Adipocyte (in vitro differentiated cells): ENCODE measurements around the gene PET117.
"Not testable (repeated sequence)": the region's sequence is repeated elsewhere in the genome, so short reads cannot be mapped to it uniquely, and the experiment has no call there.

ENCODE experiments used
- DNase-seq: peaks from one replicate; pipeline ENCODE4 v3.0.0-alpha.2; 2015; ENCODE audit warnings: low read depth
- H3K27me3 ChIP-seq: replicated peaks from 2 replicates; pipeline ENCODE4 v1.7.0; 2013; ENCODE audit warnings: mild to moderate bottlenecking, low read length, moderate library complexity; ENCODE audit not compliant: control insufficient read depth, insufficient read depth
- H3K36me3 ChIP-seq: 2 replicates; pipeline ENCODE4 v1.7.0; 2013; ENCODE audit warnings: low read length, mild to moderate bottlenecking, moderate library complexity; ENCODE audit not compliant: control insufficient read depth, insufficient read depth, severe bottlenecking
- H3K4me1 ChIP-seq: 2 replicates; pipeline ENCODE4 v1.7.0; 2013; ENCODE audit warnings: mild to moderate bottlenecking, low read length, moderate library complexity; ENCODE audit not compliant: control insufficient read depth, insufficient read depth
- H3K4me3 ChIP-seq: 2 replicates; pipeline ENCODE4 v1.7.0; 2013; ENCODE audit warnings: mild to moderate bottlenecking, low read length, moderate library complexity
- H3K9ac ChIP-seq: 2 replicates; pipeline ENCODE4 v1.7.0; 2013; ENCODE audit warnings: mild to moderate bottlenecking, low read length, moderate library complexity
- H3K9me3 ChIP-seq: 2 replicates; pipeline ENCODE4 v1.7.0; 2013; ENCODE audit warnings: mild to moderate bottlenecking, low read length, moderate library complexity; ENCODE audit not compliant: control insufficient read depth

Gene PET117

DNA sequence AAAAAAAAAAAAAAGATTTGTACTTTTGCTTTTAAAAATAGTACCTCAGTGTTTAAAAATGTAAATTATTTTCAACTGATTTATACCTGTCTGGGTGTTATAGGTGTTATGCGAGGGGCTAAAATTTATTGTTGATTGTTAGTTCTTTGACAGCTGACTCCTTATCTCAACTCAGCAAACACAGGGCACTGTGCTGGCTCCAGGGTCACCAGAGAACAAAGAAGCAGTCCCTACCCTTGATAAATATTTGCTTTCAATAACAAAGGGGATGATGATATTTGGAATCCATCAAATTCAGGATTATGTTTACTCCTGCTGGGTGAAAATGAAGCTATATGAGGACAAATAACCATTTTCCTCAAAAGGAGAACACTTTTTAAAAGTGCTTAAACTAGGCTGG, 34.2 kb upstream of the PET117 start:
- no peaks in the 10 kb centered on the region for H3K36me3 ChIP-seq
- DNase-seq = no peak
- no peaks in the 10 kb centered on the region for H3K9me3 ChIP-seq
- H3K4me1 ChIP-seq = no peaks in the 10 kb centered on the region
- no peak overlapping the region for H3K4me3 ChIP-seq
- peaks cover 10% of the 10 kb centered on the region for H3K27me3 ChIP-seq
- no peak overlapping the region for H3K9ac ChIP-seq

DNA sequence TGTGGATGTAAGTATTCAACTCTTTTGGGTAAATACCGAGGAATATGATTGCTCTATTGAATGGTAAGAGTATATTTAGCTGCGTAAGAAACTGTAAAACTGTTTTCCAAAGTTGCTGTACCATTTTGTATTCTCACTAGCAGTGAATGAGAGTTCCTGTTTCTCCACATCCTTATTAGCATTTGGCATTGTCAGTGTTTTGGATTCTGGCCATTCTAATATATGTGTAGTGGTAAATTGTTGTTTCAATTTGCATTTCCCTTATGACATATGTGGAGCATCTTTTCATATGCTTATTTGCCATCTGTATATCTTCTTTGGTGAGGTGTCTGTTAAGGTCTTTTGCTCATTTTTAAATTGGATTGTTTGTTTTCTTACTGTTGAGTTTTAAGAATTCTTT, 29.3 kb upstream of the PET117 start:
- H3K36me3 ChIP-seq = no peaks in the 10 kb centered on the region
- no peak overlapping the region for H3K4me3 ChIP-seq
- no peaks in the 10 kb centered on the region for H3K9me3 ChIP-seq
- DNase-seq = no peak
- H3K27me3 ChIP-seq = no peaks in the 10 kb centered on the region
- no peaks in the 10 kb centered on the region for H3K4me1 ChIP-seq
- no peak overlapping the region for H3K9ac ChIP-seq

DNA sequence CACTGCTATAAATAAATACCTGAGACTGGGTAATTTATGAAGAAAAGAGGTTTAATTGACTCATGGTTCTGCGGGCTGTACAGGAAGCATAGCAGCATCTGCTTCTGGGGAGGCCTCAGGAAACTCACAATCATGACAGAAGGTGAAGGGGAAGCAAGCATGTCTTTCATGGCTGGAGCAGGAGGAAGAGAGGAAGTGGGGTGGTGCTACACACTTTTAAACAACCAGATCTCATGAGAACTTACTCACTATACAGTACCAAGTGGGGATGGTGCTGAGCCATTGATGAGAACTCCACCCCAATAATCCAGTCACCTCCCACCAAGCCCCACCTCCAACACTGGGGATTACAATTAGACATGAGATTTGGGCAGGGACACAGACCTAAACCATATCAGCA, 9.1 kb upstream of the PET117 start:
- H3K9ac ChIP-seq, H3K4me1 ChIP-seq, H3K36me3 ChIP-seq, H3K9me3 ChIP-seq, H3K4me3 ChIP-seq, H3K27me3 ChIP-seq, DNase-seq: not testable (repeated sequence)

DNA sequence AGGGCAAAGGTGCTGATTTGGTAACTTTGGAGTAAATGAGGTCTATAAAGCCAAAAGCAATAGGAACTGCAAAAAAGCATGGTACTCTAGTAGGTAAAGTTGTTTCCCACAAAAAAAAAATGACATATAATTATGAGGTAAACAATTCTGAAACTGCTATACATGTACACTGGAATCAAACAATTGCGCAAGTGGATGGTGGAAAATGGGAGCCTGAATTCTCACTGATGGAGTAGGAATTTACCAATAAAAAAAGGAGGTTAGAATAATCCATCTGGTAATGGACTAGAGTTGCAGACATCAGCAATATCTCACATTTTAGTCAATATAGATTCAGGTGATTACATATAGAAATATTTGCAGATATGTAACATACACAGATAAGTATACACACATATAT, 5.0 kb upstream of the PET117 start:
- Histone ChIP-seq H3K4me1 (no peaks in the 10 kb centered on the region), H3K27me3 (peaks cover 4% of the 10 kb centered on the region), H3K9me3 (no peaks in the 10 kb centered on the region), H3K9ac (no peak overlapping the region), H3K36me3 (no peaks in the 10 kb centered on the region), H3K4me3 (no peak overlapping the region)
- no peak for DNase-seq

DNA sequence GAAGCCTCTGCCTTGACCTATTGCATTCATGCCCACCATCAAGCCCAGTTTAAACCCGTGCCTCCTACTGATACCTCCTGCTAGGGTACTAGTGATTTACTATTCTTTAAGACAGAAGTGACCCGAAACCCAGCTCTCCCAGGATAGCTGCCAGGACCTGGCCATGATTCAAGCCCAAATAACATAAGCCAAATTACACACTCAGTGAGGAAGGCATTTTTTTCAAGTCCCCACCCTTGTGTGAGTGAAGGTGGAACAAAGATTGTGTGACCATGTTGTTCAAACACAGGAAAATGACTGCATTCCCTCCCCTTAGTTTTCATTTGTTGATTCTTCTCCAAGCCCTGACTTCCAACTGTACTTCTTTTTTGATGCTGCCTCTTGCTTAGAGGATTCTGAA, 3.7 kb upstream of the PET117 start:
- DNase-seq = no peak
- no peak overlapping the region for H3K9ac ChIP-seq
- no peak overlapping the region for H3K4me3 ChIP-seq
- H3K9me3 ChIP-seq = no peaks in the 10 kb centered on the region
- no peaks in the 10 kb centered on the region for H3K36me3 ChIP-seq
- H3K4me1 ChIP-seq = peaks cover 5% of the 10 kb centered on the region
- no peaks in the 10 kb centered on the region for H3K27me3 ChIP-seq

DNA sequence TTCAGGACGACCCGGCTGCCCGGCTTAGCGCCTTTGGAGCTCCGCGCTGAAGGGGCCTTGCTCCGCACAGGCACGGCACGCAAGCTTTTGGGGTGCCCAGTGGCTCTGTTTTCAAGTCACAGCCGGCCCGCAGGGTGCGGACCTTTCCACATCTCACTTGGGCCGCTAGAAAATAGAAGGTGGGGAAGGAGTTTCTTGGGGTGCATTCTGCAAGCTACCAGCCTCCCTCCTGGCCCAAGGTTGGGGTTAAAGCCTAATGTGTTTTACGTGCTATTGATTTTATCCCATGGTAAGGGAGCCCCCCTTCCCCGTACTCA, 561 bp downstream of the PET117 start:
- no peaks in the 10 kb centered on the region for H3K27me3 ChIP-seq
- no peak for DNase-seq
- H3K36me3 ChIP-seq = peaks cover 14% of the 10 kb centered on the region
- H3K4me1 ChIP-seq = peaks cover 17% of the 10 kb centered on the region
- no peaks in the 10 kb centered on the region for H3K9me3 ChIP-seq
- H3K4me3 ChIP-seq = peak overlapping the region; percentile 99
- peak overlapping the region; percentile 98 for H3K9ac ChIP-seq

DNA sequence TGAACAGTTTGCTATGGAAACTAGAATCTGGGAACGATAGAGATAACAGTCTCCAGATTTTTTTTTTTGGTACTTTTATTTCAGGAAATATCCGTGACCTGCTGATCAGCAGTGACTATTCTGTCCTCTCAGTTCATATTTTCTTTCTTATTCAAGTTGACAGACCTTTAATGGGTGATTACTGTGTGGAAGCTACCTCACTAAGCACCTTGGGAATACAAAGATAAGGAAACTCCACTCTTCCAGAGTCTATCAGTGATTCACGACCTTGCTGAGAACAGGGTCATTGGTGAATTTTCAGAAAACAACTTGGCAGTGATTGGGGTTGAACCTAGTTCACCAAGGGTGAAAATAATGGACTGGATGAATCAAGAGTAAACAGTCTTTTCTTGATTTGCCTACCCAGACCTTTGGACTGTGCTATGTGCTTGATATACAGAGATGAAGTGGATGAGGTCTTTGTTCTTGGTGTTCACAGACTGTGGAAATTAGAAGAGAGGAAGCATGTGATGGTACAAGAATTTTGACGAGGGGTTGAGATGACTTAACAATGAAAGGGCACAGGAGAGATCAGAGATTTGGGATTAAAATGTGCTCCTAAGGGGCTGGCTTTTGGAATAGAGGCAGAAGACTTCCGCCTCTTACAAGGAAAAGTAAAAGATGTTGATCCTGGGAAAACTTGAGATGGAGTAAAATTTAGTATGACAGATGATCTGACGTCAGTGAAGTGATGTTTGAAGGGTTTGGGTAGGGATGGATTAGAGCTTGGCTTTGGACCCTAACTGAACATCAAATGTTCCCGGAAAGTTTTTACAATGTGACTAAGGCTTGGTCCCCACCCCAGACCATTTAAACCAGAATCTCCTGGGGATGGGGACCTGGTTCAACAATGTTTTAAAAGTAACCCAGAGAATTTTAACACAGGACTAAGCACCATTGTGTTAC, 1.2 kb downstream of the PET117 start:
- Histone ChIP-seq H3K9ac (peak overlapping the region; percentile 98), H3K27me3 (no peaks in the 10 kb centered on the region), H3K4me1 (peaks cover 17% of the 10 kb centered on the region), H3K36me3 (peaks cover 14% of the 10 kb centered on the region), H3K9me3 (no peaks in the 10 kb centered on the region), H3K4me3 (peak overlapping the region; percentile 99)
- DNase-seq = peak; percentile 3

DNA sequence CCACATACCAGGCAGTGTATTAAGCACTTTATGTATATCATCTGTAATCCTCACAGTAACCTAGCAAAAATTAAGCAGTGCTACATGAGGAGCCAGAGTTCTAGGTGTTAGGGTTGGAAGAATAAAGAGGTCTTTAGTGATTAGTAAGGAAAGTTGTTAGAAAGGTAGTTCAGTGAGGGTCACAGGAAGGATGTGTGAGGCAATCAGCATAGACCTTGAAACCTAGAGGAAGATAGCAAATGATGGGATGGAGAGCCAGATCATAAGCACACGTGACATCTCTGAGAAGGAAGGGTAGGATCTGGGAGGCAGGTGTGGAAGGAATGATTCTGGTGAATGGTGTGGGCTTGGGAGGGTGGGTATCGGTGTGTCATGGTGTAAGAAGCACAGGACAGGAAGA, 2.2 kb downstream of the PET117 start:
- Histone ChIP-seq H3K4me1 (peaks cover 17% of the 10 kb centered on the region), H3K9me3 (no peaks in the 10 kb centered on the region), H3K27me3 (no peaks in the 10 kb centered on the region), H3K4me3 (no peak overlapping the region), H3K9ac (no peak overlapping the region), H3K36me3 (peaks cover 19% of the 10 kb centered on the region)
- no peak for DNase-seq

DNA sequence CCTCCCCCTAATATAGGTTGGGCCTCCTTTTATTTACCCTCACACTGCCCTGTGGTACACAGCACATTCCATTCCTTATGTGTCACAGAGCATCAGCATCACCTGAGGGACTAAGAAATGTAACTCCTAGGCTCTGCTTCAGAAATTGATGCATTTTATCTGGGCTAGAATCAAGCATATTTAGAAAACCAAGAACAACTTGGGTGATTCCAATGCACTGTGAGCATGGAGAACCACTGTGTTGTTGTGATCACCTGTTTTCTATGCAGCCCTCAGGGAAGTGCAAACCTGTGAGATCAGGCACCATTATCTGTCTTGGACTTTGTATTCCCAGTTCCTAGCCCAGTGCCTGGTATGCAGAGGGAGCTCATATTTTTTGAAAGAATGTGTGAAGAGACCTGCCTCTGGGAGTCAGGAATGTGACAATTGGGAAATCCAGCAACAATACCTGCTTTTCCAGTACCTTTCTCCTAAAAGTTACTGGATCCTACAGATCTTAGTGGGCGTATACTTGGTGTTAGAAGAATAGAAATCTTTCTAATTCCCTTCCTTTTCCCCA, 7.0 kb downstream of the PET117 start:
- Histone ChIP-seq H3K36me3 (peaks cover 34% of the 10 kb centered on the region), H3K9ac (no peak overlapping the region), H3K9me3 (no peaks in the 10 kb centered on the region), H3K27me3 (no peaks in the 10 kb centered on the region), H3K4me1 (peaks cover 5% of the 10 kb centered on the region), H3K4me3 (no peak overlapping the region)
- no peak for DNase-seq

DNA sequence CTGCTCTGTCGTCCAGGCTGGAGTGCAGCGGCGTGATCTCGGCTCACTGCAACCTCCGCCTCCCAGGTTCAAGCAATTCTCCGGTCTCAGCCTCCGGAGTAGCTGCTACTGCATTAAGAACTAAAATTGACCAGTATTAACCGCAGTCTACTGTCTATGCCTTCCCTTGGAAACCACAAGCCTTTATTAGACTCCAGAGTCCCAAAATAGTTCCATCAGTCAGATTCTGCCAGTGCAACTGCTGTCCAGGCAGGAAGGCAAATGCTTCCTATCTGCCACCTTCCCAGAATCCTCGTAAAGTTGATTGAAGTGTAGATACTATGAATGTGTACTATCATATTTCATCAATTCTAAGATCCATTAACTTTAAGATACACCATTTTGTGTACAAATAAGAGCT, 16.7 kb downstream of the PET117 start:
- Histone ChIP-seq H3K4me3 (no peak overlapping the region), H3K27me3 (no peaks in the 10 kb centered on the region), H3K4me1 (no peaks in the 10 kb centered on the region), H3K36me3 (peaks cover 51% of the 10 kb centered on the region), H3K9me3 (no peaks in the 10 kb centered on the region), H3K9ac (no peak overlapping the region)
- no peak for DNase-seq

DNA sequence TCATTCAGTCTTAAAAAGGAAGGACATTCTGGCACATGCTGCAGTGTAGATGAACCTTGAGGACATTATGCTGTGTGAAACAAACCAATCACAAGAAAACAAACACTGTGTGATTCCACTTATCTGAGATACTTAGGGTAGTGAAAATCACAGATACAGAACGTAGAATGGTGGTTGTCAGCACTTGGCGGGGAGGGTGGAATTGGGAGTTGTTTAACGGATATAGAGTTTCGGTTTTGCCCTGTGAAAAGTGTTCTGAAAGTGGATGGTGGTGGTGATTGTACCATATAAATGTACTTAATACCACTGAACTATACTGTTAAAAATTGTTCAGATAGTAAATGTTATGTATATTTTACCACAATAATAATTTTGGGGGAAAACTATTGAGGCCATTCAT, 18.4 kb downstream of the PET117 start:
- peaks cover 50% of the 10 kb centered on the region for H3K36me3 ChIP-seq
- no peak for DNase-seq
- no peaks in the 10 kb centered on the region for H3K4me1 ChIP-seq
- H3K9me3 ChIP-seq = no peaks in the 10 kb centered on the region
- no peaks in the 10 kb centered on the region for H3K27me3 ChIP-seq
- H3K9ac ChIP-seq = no peak overlapping the region
- H3K4me3 ChIP-seq = no peak overlapping the region
